ENCODE data around the gene DCLRE1B.
A peak's percentile ranks its signal among the peaks of the same experiment; 100 is the strongest.

The DCLRE1B gene

GRCh38 chr1:113904674-113905434 is at the start of gene DCLRE1B, which contains the start of gene AP4B1:
TSS of gene DCLRE1B (plus strand) at chr1:113905326. CDS start at chr1:113905587, 261 bp downstream.
TSS of gene AP4B1 (minus strand) at chr1:113904799. CDS start at chr1:113904717, 82 bp downstream.
- peak; percentile 99 for DNase-seq

GRCh38 chr1:113855630-113856400 is 49.3 kb upstream of the DCLRE1B start:
- no peak for DNase-seq

- DNase-seq, result no peak
These were observed 48.7 kb upstream of the DCLRE1B start for GRCh38 chr1:113856401-113856790.

GRCh38 chr1:113857776-113858175 is 47.4 kb upstream of the DCLRE1B start:
- DNase-seq, result no peak

GRCh38 chr1:113858418-113858817 is 46.7 kb upstream of the DCLRE1B start:
- DNase-seq, result no peak

GRCh38 chr1:113858982-113859381 is 46.1 kb upstream of the DCLRE1B start:
- no peak for DNase-seq

- no peak for DNase-seq
These were observed 45.5 kb upstream of the DCLRE1B start for GRCh38 chr1:113859478-113860175.

- no peak for DNase-seq
These were observed 44.2 kb upstream of the DCLRE1B start for GRCh38 chr1:113860891-113861290.

- DNase-seq, result no peak
These were observed 43.5 kb upstream of the DCLRE1B start for GRCh38 chr1:113861641-113862040.

GRCh38 chr1:113868387-113869083 is 36.6 kb upstream of the DCLRE1B start:
- DNase-seq, result no peak

- DNase-seq, result no peak
These were observed 34.3 kb upstream of the DCLRE1B start for GRCh38 chr1:113870778-113871177.

GRCh38 chr1:113871597-113872113 is 33.5 kb upstream of the DCLRE1B start, which contains the start of gene PTPN22:
TSS of gene PTPN22 (minus strand) at chr1:113871712.
- DNase-seq, result no peak

GRCh38 chr1:113872219-113872935 is 32.7 kb upstream of the DCLRE1B start:
- DNase-seq, result no peak

- DNase-seq, result no peak
These were observed 30.9 kb upstream of the DCLRE1B start for GRCh38 chr1:113874012-113874879.

GRCh38 chr1:113875714-113876113 is 29.4 kb upstream of the DCLRE1B start:
- no peak for DNase-seq

GRCh38 chr1:113876176-113876575 is 28.9 kb upstream of the DCLRE1B start:
- no peak for DNase-seq

GRCh38 chr1:113879739-113880038 is 25.4 kb upstream of the DCLRE1B start:
- no peak for DNase-seq

GRCh38 chr1:113881661-113882060 is 23.5 kb upstream of the DCLRE1B start:
- DNase-seq, result no peak

- no peak for DNase-seq
These were observed 18.4 kb upstream of the DCLRE1B start for GRCh38 chr1:113886417-113887401.

Measured in midbrain (tissue), 1 donor.